ENCODE data around the gene DUT.

DNA sequence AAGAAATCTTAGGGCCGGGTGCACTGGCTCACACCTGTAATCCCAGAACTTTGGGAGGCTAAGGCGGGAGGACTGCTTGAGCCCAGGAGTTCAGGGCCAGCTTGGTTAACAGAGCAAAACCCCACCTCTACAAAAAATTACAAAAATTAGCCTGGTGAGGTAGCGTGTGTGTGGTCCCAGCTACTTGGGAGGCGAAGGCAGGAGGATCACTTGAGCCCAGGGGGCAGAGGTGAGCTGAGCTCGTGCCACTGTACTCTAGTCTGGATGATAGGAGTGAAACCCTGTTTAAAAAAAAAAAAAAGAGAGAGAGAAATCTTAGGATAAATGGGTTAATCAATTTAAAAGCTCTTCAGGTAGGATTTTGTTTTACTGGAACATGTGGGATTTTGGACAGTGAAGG, 31.2 kb upstream of the DUT start:
- TF ChIP-seq ISL1 (CRISPR knock-in tag; IDR thresholded peaks at IDR 0.05) = no peak
- TF ChIP-seq RARB (CRISPR knock-in tag; IDR thresholded peaks at IDR 0.05) = no peak
